HG03469 (cell line): Measurements from ENCODE around the gene DOCK9.

ENCODE experiments used
- ATAC-seq: cut with Tn5 transposase; IDR thresholded peaks from one replicate; pipeline ENCODE4 v1.9.1; 2021; ENCODE audit warnings: mild to moderate bottlenecking, moderate library complexity, moderate number of reproducible peaks; ENCODE audit not compliant: unreplicated experiment

DOCK9 gene

DNA sequence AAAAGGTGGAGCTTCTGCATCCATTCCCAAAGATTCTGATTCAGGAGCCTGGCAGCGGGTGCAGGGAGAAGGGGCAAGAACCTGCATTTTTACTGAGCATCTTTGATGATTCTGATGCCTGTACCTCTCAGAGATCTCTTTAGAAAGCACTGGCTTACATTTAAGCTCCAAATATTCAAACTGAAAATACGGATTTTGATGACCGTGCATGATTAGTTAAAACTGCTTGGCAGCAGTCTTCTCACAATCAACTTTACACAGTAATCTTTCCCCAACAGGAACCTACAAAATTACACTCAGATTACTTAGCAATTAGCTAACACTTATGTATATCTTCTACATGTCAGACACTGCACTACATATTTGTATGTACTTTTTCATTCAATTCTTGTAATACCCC, 108.9 kb downstream of the DOCK9 start:
- ATAC-seq, result no peak

DNA sequence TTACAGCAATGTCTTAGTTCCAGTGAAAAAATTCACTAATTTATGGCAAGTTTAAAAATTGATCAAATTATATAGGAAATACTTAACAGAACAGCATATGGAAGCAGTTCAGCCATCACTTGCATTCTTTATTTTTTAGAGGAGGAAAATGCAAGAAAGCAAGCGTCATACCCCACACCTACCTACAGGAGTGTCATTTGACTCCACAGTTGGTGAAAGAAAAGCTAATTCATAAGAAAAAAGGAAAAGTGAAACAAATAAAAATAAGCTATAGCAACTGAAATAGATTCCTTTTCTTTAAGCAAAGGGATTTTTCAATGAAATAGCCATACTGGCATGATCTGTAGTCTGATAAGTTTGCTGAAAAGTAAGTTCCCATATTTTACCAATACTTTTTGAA, 111.0 kb downstream of the DOCK9 start:
- no peak for ATAC-seq

DNA sequence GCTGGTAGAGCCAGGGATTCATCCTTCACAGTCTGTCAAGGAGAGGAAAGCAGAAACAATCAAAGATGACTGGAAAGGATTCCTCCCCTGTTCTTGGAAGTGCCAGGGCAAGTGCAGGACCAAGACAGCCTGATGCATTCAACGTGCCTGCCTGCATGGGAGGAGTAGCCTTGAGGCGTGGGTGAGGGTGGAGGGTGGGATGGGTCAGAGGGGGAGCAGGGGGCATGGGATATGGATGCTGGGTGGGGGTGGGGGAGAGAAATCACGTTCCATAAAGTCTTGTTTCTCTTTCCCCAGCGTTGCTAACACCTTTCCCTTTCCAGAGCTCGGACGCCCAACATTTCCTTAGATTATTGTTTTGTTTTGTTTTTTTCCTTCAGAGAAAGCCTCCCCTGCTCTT, 117.4 kb downstream of the DOCK9 start:
- no peak for ATAC-seq

DNA sequence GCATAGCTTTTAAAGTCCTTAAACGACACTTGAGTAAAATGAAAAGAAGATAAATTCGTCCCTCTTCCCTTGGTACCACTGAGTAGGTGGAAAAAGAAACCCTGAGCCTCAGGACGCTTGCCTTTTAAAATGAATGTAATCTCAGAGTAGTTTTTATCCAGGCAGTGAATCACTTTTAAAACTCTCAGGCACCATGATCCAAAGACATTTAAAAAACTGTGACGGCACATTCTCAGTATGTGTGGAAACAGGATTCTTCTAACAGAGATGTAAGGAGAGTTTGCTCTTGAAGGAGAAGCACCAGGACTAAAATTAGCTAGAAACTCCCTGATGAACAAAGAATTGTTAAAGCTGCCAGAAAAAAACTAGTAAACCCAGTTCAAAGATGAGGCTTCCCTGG, 119.7 kb downstream of the DOCK9 start:
- ATAC-seq, result no peak

DNA sequence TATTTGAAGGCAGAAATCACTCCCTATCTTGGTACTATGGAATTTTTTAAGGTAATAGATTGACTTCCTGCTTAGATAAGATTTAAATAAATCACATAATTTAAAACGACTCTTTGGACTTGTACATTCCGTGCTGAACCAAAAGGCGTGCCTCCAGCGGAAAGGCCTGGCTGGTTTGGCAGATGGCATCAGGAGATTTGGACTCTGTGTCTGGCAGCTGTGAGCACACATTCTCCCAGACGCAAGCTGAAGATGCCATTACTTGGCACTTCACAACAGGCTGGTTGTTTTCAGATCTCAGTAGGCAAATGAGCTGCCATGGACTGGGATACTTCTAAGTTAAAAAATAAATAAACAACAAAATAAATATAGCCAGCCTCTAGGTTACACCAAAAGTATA, 120.9 kb downstream of the DOCK9 start:
- ATAC-seq, result no peak

DNA sequence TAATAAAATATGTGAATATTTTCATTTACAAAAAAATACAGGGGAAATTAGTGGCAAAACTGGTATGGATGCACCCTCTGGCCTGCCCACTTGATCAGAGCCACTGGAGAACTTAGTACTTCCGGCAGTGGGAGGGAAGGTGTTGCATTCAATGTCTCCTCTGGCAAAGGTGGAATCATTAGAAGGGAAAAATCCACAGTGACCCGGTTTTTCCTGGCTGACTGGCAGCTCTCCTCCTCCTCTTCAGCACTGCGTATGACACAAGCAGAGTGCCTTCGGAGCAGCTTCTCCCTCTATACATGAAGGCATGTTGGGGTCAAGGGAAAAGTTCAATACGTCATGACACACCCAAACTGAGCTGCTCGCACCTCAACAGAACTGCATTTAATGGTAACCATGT, 123.4 kb downstream of the DOCK9 start:
- no peak for ATAC-seq

DNA sequence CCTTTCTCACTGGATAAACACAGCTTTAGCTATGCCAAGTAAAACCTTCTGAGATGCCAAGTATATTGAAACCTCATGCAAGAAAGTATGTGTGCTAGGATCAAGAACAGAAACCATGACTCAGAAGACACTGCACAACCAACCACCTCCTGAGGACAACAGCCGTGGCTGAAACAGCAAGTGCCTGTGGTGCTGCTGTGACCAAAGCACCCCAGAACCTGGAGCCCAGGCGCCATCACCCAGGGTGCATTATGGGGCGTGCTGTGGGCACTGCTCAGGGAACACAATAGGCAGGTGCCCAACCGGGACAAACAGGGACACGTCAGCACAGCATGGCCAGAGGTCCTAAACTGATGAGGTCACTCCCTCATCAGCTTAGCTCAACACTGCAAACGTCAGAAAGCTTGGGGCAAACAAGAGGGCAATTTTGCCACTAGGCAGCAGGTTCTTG, 124.1 kb downstream of the DOCK9 start:
- ATAC-seq, result peak; percentile 98

DNA sequence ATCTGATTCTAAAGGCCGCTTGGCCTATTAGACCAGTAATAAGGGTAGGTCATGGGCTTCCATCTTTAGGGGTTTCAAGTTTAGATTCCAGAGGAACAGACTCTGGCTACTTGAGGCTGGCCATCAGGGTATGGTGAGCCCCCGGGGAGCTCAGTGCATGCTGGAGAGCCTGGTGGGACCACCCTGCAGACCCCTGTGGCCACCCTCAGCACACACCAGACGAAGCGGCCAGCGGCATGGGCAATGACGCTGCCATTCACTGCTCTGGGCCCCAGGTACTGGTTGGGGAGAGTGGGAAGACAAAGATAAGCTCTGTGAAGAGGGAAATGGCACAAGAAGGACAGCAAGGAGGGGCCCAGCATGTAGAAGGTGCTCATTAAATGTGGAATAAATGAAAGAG, 126.6 kb downstream of the DOCK9 start:
- ATAC-seq, result no peak

DNA sequence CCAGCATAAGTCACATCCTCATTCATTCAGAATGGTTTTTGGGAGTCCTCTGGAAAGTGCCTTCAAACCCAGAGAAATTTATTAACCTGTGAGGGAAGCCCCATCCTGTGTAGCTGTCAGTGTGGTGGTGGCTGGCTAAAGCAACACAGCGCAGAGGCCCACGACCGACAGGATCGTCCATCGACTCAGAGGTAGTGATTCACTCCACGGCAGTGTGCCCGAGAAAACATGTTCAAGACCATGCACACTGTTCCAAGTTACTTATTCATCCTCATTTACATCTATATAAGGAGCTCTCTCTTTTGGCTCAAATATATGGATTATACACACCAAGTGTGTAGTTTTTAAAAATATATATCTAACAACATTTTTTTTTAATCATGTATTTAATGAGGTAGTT, 129.1 kb downstream of the DOCK9 start:
- no peak for ATAC-seq

DNA sequence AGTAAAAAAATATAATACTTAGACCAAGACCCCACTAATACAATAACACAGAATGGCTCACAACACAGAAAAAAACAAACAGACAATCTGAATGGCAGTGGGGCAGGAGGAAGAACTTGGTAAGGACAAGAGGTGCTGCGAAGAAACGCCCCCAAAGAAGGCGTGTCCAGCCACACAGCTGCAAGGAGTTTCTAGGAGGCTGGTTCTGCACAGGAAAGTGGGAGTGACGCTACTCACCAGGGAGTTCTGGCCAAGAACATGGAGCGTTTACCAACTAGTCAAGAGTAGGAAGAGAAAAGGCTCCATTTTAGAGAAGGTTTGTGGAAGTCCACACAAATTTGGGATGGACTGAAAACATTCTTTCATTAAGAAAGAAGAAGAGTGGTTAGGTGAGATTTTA, 130.1 kb downstream of the DOCK9 start:
- ATAC-seq, result no peak

DNA sequence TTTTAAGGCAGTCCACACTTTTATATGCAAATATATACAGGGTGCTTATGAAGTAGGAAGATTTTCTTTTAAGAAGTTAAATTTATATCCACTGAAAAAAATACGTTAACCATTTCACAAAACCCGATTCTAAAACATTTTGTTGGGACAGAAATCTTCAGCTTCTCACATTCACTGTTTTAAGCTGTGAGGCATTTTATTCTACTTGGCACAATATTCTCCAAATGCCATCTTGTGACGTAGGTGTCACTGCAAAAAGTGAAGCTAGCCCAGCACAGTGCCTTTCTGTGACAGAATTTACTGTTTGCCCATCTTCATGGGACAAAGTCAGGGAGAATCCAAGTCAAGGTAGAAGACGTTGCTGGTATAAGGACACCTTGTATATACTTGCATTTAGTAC, 130.9 kb downstream of the DOCK9 start:
- no peak for ATAC-seq

DNA sequence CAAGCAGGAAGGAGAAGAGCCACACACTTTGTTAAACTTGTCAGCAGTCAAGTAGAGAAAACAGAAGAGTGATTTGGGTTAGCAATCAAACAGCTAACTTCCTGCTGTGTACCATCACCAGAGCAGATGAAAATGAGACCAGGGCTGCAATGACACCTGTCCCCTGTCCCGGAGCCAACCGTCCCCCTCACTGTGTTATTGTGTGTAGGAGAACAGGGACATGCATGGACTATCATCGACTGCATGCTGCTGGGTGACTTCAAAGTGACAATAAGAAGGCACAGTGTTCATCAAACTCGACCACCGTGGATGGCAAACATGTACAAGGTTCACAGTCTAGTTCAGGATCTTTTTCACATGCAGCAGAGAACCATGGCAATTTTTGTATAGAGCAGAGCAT, 131.3 kb downstream of the DOCK9 start:
- no peak for ATAC-seq

DNA sequence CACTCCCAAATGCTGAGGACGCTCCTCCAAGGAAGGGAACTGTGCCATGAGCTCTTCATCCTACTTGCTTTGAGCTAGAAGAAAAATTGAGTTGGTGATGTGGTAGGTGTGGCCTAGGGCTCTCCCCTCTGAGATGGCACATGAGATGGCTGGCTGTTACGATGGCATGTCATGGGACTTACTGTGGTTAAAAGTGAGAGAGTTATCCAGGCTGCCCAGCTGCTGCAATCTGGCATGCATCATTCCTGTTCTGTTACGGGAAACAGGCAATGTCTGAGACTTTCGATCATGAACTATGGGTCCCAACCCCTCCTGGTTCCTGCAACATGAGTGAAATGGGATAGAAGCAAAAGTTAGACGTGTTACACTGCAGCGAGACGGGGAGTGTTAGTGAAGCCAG, 132.1 kb downstream of the DOCK9 start:
- ATAC-seq, result no peak

DNA sequence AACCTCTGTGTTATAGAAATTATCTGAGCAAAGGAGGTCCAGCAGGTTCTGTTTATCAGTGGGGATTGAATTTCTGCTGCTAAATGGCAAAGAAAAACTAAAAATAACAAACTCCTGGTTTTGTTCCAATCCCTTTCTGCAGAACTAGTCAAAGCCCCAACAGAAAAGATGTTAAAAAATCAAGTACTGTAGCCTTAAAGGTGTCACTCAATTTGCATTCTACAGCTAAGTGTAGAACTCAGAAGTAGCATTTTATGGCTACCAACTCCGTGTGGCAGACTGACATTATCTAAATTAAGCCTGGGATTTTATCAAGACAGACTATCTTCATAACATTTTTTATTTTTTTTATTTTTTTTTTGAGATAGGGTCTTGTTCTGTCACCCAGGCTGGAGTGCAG, 133.8 kb downstream of the DOCK9 start:
- no peak for ATAC-seq

DNA sequence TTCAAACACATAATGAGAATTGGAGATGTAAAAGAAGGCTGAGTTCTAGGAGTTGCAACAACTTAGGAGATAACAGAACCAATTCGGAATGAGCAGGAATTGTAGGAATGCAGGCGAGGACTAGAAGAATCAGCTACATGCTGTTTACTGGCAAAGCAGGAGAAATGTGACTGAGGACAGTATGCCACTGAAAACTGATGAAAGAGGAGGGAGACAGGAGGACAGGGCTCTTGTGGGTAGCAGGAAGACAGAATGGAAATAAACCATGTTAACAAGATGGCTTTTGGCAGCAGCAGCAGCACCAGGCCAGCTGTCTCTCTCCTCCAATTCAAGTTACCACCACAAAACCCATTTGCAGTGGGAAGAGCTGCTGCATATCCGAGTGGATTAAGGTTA, 134.4 kb downstream of the DOCK9 start:
- no peak for ATAC-seq

DNA sequence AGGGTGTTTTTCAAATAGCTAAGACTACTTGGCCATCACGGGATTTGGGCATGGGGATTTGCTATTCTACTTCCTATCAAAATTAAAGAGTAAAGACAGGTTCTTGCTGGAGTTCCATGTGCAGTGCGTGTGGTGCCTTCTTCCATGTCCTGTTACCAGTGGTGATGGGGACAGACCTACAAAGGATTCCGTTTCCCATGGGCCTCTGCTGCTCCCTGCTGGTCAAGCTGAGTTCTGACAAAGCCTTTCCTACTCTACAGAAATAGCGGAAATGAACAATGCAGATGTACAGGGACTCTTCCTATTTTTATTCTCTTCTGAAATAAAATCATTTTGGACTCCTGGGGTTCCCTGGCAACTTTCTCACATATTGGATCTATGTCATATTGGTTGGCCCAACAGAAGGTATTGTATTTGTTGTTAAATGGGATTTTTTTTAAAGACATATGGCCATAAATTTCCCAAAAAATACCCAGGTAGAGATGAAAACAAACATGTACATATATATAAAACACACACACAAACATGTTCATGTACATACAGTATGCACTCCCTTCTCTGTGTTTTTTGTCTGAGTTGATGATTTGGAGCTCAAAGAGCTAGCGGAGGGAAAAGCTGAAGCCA, 134.9 kb downstream of the DOCK9 start:
- peak; percentile 63 for ATAC-seq

DNA sequence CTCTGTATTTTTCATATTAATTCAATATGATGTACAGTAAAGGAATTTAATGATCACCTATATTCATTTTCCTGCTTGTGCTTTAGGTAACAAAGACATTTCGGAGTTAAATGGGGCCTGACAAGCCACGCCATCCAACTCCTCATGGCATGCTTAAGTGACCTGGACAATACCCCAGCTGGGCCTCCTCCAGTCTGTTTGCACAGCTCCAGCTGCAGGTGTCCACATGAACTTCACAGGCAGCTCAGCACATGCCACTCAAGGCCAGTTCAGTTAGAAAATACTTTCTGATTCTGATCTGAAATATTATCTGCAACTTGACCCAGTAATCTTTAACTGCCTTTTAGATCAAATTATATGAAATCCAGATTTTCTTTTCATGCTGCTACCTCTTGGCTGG, 135.8 kb downstream of the DOCK9 start:
- no peak for ATAC-seq

DNA sequence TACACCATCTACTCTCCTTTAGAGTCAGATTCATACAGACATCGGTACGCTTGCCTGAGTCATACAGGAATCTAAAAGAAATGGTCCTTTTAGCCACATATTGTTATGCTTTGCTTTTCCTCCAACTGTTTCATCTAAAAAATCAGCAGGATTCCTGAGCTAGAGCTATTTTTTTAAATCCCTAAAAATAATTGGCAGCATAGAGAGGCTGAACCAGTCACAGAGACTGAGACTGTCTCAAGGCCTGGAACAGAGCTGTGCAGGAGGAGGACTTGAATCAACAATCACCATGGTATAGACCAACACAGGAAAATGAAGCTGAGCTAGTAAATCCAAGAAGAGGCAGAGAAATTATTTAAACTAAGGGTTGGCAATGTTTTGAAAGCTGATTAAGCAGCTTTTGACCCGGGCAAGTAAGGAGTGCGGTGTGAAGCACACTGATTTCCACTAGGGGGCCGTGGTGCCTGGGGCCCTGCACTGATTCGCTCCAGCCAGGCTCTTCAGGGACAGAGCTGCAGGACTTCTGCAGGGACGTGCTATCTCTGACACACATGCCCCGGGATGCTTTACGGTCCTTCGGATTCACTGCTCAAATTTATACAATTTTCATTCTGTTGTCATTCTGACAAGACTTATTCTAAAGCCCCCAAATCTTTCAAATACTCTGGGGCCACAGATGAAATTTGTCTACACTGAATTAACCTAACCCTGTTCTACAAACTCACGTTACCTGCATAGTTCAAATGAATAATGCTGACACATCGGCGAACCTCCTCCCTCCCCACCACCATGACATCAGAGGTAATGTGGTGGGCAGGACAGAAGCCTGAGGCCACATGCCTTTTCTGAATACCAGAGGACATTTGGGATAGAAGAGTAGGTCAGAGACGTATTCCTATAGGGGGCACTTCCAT, 137.8 kb downstream of the DOCK9 start:
- peak; percentile 77 for ATAC-seq

DNA sequence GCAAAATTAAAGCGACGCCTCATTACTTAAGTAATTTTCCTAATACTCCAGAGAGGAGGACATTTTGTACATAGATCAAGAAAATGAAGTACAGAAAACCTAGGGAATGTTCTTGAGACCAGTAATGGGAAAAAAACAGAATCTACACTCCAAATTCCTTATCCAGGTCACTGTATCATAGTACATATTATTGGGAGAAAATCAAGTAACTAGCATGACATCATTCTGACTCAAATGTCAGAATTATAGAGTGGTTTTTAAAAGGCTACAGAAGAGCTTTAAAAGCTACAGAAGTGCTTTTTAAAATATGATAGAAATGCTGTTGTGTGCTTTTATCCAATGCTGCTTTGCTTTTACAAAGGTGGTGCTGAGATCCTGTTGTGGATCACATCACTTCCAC, 139.1 kb downstream of the DOCK9 start:
- ATAC-seq, result no peak

DNA sequence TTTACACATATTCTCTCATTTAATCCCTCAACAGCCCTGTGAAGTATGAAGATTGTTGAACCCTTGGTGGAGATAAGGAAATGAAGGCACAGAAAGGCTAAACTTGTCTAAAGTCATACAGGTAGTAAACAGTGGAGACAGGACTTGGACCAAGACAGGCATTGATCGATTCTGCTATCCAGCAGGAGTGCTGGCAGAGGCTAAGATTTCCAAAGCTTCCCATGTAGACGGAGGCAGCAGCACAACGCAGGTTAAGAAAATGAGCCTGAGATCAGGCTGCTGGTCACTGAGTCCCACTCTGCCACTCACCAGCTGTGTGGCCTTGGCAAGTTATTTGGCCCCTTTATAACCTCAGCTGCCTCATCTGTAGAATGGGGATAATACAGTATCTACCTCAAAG, 140.0 kb downstream of the DOCK9 start:
- no peak for ATAC-seq

DNA sequence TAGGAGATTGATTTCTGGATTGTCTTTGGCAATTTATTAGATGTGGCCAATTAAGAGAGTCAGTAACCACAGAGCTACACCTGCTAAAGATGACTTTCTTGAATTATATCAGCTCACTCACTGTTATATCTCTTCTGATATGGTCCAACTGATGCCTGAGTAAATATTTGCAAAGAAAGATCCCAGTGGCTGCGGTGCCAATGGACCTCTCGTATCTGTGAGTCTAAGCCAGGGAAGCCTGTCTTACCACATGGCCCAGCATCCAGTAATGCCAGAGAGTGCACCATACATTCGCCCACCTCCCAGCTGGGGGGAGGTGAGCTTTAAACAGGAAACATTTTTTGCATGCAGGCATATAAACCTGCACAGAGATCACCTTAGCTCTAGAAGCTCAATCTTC, 142.7 kb downstream of the DOCK9 start:
- no peak for ATAC-seq

DNA sequence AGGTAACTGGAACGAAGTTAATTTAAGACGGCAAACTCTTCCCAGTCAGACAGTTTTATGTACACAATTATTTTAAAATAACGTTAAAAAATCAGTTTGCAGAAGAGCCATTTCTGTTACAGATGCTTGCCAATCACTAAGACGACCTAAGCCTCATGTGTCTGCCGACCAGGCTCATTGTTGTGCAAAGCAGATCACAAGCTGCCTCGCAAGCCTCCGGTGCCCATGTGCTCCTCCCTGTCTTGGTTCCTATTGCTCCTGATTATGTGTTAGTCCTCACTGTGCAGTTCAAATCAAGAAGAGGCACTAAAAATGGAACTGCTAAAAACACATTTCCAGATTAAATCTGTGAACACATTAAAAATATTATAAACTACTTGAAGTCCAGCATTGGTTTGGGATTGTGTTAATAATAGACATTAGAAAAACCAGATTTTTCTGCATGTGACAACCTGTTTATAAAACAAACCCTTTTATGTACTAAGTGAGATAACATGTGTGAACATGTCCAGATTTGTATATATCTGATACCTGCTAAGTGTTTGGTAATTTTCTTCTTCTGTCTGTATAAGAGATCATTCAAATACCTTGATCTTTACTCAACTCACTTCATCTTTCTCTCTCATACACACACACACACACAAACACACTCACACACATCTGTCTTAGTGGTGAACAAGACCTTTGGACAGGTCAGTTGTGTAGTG, 143.5 kb downstream of the DOCK9 start:
- ATAC-seq, result no peak
